Ureter (tissue), 1 donor: ENCODE measurements around the gene SURF6. TPM values are rescaled to one million over a fixed set of nuclear protein-coding genes. Genes with fewer than 3 reads are reported as not detected.
A peak's percentile ranks its signal among the peaks of the same experiment; 100 is the strongest.
"Not testable (repeated sequence)": the region's sequence is repeated elsewhere in the genome, so short reads cannot be mapped to it uniquely, and the experiment has no call there.

Experiments used
- DNase-seq: peaks from one replicate; pipeline ENCODE4 v3.0.0-alpha.2; 2020; ENCODE audit warnings: low spot score
- total RNA-seq: library from RNA; stranded (reverse); gene quantifications from one replicate; pipeline ENCODE4 v1.2.4, GENCODE V29; 2023
- donor health status: DM: yes; HTN: yes; CAD: no.

SURF6 gene
- total RNA-seq, 1 donor from 2014 or later = 19.6 TPM

GRCh38 chr9:133327834-133328484 is 8.0 kb downstream of the SURF6 start:
- DNase-seq = peak; percentile 19

DNA sequence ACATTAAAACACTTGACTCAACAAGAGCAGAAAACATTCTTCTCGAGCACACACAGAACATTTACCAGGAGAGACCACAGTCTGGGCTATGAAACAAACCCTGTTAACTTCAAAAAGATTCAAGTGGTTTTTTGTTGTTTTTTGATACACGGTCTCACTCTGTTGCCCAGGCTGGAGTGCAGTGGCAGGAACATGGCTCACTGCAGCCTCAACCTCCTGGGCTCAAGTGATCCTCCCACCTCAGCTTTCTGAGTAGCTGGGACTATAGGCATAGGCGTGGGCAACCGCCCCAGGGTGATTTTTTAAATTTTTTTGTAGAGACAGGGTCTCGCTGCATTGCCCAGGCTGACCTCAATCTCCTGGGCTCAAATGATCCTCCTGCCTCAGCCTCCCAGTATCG is 9.0 kb downstream of the SURF6 start:
- DNase-seq = not testable (repeated sequence)

- DNase-seq = peak; percentile 22
Observed at GRCh38 chr9:133323991-133324703, 11.8 kb downstream of the SURF6 start.

DNA sequence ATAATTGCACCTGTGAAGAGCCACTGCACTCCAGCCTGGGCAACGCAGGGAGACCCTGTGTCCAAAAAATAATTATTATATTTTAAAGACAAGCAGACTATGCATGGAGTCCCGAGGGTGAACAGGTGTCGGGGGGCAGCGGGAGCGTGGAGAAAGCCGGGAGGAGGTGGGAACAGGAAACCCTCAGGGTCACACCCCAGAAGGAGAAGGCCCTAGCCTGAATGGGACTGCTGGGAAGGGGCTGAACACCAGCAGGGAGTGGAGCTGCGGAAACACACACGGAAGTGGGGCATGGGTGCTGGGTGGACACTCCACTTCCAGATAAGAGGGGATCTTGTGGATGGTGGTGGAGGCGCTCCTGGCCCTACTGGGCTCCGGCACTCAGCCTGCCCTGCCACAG is 12.8 kb downstream of the SURF6 start:
- DNase-seq = peak; percentile 27

DNA sequence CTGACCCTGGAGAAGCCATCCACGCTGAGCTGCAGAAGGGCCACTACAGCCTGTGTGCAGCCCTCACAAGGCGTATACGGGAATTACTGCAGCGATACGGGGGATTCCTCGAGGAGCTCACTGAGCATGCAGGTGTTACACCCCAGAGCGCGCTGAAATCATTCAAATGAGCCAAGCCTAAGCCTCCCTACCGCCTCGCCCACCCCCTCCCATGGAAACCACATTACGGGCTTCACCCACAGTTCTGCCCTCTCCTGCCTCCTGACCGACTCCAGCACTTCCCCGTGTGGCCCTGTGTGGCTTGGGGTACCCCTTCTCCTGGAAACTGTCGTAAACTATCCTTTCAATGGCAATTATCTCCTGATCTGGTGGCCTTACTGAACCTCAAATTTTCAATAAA is 13.3 kb downstream of the SURF6 start:
- DNase-seq = no peak

DNA sequence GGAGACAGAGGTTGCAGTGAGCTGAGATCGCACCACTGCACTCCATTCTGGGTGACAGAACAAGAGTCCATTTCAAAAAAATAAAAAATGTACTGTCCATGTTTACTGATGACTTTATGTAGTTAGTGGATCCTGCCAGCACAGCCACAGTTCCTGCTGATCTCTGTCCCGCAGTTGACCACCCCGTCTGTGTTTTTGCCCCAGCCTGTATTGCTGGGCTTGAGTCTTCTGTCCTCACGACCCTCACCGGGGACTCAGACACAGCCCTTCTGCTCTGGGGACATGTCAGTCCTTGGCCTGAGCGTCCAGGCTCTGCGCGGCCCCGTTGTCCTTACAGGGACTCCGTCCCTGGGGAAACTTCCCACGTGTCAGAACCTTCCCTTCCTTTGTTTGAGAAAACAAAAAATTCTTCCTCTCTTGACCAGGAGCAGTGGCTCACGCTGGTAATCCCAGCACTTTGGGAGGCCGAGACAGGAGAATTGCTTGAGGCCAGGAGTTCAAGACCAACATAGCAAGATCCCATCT is 14.5 kb downstream of the SURF6 start:
- peak; percentile 33 for DNase-seq

DNA sequence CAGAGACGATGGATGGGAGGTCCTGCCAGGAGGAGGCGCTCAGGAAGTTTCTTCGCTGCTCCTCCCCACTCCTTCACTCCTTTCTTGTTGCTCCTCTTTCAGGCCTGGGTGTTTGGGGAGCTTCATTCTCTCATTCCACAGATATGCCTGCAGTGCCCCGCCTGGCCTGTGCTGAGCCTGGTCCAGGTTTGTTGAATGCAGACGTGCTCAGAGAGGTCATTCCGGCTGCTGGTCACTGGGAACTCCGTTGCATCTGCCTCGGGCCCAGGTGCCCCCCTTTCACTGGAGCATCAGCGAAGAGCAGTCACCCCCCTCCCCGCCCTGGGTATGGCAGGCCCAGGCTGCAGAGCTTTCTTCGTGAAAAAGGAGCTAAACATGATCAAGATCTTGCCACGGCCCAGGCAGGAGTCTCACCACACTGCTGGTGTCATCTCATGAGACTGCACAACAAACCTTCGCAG is 15.5 kb downstream of the SURF6 start:
- no peak for DNase-seq

- DNase-seq = not testable (repeated sequence)
Observed at GRCh38 chr9:133317551-133317950, 18.4 kb downstream of the SURF6 start.

DNA sequence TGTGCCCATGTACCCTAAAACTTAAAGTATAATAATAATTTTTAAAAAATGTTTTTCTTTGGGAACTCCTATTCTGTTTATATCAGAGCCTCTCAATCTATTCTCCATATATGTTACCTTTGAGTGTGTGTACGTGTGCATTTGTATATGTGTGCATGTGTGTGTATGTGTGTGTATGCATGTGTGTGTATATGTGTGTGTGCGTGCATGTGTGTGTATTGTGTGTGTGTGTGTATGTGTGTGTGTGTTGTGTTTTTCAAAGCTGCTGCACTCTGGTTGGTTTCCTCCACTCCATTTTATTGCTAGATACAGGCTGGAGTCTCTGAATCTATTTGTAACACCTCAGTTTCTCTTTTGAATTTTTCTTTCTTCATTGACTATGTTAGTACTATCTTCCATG is 20.0 kb downstream of the SURF6 start:
- DNase-seq = no peak

- no peak for DNase-seq
Observed at GRCh38 chr9:133309608-133310007, 26.4 kb downstream of the SURF6 start.

DNA sequence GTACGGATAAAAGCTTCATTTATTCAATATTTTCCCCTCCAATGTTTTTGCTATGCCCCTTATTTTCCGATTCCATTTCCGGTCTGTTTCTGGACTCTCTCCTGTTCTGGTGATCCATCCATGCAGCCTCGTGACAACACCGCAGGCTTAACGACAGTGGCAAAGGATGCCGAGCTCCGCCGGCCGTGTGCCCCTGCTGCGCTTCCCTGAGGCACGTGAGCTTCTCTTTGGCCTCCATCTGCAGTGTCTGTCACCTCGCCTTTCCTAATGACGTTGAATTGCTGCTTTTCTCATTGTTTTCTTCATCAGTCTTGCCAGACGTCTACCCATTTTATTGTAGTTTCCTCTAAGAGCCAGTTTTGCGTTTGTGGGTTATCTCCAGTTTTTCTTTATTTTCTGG is 28.7 kb downstream of the SURF6 start:
- DNase-seq = no peak

- DNase-seq = no peak
Observed at GRCh38 chr9:133306242-133307204, 29.5 kb downstream of the SURF6 start.

DNA sequence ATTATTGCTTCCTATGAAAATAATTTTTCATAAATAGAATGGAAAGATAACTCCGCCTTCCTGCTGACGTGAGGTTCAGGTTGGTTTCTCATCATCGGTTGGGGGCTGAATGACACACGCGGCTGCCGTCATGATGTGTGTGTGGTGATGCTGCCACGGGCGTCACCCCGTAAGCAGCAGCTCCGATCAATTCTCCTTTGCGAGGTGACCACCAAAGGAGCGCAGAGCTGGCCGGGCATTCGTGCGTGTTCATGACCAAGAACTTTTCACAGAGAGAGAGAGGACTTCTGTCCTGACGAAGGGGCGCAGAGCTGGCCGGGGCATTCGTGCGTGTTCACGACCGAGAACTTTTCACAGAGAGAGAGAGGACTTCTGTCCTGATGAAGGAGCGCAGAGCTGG is 30.3 kb downstream of the SURF6 start:
- DNase-seq = no peak

DNA sequence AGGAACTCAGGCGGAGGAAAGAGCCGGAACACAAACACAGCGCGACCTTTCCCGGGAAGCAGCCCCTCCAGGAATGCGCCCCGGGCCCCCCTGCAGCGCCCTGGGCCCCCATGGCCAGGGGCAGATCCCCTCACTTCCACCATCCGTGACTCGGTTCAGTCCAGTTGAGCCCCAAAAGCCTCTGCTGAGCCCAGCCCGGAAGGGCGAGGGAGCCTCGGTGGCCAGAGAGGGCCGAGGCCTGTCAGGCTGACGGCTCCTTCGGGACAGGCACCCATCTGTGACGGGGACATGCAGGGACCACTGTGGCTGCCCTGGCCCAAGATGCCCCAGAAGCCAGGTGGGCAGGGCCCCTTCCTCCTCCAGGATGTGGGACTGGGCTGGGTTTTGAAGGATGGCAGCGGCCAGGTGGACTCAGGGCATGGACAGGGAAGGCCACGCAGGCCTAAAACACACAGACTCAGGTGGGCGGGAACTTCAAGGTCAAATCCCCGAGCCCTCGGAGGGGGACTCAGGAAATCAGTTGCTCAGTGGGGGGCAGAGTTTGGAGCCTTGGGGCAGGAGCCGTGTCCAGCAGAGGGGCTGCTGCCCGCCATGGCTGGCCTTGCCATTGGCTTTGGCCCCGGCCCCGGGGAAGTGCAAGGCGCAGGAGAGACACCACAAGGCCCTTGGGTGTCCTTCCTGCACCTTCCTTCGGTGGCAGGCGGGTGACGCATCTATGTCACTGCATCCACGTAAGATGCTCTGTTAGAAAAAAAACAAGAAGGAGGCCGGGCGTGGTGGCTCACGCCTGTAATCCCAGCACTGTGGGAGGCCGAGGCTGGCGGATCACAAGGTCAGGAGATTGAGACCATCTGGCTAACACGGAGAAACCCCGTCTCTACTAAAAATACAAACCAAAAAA is 31.3 kb downstream of the SURF6 start:
- DNase-seq = no peak

DNA sequence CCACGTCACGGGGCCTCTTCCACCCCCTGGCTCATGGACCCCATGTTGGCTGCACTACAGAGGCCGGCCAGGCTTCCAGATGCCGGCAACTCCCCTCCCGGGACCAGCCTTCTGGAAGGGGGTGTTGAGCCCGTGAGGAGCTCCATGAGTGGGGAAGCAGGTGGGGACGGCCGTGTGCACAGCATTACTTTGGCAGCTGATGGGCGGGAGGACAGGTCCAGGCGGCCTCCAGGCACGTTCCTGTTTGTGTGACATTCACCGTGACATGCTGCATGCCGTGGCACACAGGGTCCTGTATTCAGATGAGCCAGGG is 31.9 kb downstream of the SURF6 start:
- DNase-seq = peak; percentile 44

GRCh38 chr9:133303266-133304157 is 32.5 kb downstream of the SURF6 start:
- DNase-seq = peak; percentile 34

- DNase-seq = peak; percentile 17
Observed at GRCh38 chr9:133301253-133302230, 34.4 kb downstream of the SURF6 start.

DNA sequence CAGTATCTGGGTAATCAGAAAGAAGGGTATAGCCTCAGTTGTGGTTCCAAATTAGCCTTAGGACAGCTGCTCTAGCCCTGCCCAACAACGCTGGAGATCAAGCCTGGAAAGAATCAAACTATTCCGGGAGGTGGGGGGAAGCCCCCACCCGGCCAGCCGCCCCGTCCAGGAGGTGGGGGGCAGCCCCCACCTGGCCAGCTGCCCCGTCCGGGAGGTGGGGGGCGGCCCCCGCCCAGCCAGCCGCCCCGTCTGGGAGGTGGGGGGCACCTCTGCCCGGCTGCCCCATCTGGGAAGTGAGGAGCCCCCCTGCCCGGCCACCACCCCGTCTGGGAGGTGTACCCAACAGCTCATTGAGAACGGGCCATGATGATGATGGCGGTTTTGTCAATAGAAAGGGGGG is 36.0 kb downstream of the SURF6 start:
- DNase-seq = peak; percentile 6

- no peak for DNase-seq
Observed at GRCh38 chr9:133294257-133294656, 41.7 kb downstream of the SURF6 start.
